RCC 7860 (cell line): ENCODE data around the gene RASL10A.

Experiments used
- DNase-seq: peaks from one replicate; pipeline ENCODE4 v3.0.0-alpha.2; 2015; ENCODE audit warnings: low spot score
- FAIRE-seq: peaks from 2 replicates; lab custom pipeline; 2012; peaks lifted over from hg19 to GRCh38; lab: Jason Lieb, UNC

RASL10A gene

GRCh38 chr22:29339381-29340235, 24.1 kb upstream of the RASL10A start:
- FAIRE-seq (no peak), DNase-seq (no peak)

- no peak for DNase-seq
- no peak for FAIRE-seq
Observed at GRCh38 chr22:29338398-29338797, 22.9 kb upstream of the RASL10A start.

DNA sequence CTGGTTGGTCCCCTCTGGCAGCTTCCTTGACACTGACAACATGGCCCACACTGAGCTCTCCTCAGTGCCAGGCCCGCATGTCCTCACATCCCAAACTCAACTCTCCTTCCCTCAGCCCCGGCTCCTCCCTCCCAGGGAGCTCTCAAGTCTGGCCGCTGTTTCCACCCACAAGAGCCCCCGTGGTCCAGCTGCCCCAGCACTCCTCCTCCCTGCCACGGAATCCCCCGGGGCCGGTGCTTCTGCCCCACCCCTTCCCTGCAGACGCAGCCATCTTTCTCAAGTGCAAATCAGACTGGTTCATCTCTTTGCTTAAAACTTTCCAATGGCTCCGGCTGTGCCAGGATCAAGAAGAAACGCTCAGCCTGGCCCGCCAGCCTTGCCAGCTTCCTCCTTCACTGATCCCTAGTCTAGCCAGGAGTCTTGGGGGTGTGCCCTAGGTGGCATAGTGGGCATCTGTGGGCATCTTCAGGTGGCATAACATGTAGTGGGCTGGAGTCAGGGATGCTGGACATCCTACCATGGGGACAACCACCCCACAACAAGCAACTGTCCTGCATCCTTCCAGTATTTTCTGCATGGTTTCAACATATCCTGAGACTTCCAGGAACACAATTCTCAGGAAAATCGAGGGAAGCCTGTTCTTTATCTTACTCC, 22.3 kb upstream of the RASL10A start:
- DNase-seq (no peak), FAIRE-seq (no peak)

DNA sequence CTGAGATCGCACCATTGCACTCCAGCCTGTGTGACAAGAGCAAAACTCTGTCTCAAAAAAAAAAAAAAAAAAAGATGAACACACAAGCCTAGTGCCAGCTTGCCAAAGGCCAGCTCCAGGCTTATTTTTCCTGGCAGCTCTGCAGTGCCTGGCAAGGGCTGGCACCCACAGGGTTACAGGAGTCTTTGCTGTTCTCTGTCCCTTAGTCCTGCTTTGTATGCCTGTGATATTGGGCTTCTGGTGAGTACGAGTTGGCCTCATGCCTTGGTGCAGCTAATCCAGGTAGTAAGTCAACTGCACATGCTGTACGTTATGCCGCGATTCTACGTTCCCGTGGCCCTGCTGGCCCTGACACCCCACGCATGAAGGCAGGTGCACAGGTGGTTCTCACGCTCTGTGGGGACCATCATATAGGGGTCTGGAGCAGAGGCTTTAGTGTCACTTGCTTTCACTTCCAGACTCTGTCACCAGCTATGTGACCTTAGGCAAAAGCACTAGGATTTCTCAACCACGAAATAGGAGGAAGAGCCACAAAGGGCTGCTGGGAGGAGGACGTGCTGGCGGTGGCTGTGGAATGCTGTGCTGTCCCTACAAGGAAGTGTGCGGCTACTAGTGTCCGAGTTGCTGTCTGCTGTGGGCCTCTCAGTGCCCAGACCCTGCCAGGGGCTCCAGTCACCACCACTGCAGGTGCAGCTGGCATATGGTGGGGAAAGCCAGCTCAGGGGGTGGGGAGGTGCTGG, 21.4 kb upstream of the RASL10A start:
- FAIRE-seq (no peak), DNase-seq (no peak)

DNA sequence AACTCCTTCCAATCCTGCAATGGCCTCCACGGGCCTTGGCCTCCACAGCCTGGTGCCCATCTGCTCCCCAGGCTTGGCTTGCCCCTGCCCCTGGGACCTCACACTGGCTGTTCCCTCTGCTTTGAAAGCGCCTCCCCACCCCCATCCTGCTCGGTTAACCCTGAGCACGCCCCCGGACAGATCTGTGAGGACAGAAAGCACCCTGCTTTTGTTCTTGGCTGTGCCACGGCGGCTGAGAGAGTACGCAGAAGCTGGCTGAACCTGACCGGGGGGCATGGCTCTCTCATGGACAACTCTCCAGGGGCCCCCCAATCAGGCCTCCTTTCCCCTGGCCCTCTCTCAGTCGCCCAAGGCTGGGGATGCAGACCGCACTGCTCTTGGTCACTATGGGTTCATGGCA, 20.2 kb upstream of the RASL10A start:
- DNase-seq (no peak), FAIRE-seq (no peak)

GRCh38 chr22:29334696-29335344, 19.3 kb upstream of the RASL10A start:
- no peak for FAIRE-seq
- no peak for DNase-seq

- FAIRE-seq = no peak
- no peak for DNase-seq
Observed at GRCh38 chr22:29334148-29334547, 18.7 kb upstream of the RASL10A start.

- FAIRE-seq = no peak
- DNase-seq = no peak
Observed at GRCh38 chr22:29332886-29333496, 17.5 kb upstream of the RASL10A start.

- DNase-seq (no peak), FAIRE-seq (no peak)
Observed at GRCh38 chr22:29331658-29332300, 16.3 kb upstream of the RASL10A start.

DNA sequence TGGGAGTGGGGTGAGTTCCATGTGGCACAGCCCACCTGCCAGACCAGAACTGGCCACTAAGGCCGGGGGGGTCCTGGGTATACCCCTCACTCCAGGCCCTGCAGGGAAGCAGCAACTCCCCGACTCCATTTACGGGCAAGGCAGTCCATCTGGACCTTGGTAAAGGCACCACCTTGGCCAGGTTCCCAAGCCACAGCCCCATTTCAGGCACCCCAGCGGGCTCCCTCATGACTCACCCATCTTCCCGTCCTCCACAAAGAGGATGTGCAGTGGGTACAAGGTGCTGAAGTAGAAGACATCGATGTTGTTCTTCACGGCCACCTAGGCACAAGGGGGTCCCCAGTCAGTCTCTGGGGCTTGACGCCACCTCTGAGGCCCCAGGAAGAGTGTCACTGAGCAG, 15.7 kb upstream of the RASL10A start:
- FAIRE-seq (no peak), DNase-seq (no peak)

- FAIRE-seq = no peak
Observed at GRCh38 chr22:29330753-29331152, 15.3 kb upstream of the RASL10A start.

GRCh38 chr22:29330291-29330690, 14.8 kb upstream of the RASL10A start:
- no peak for DNase-seq
- FAIRE-seq = no peak

More at GRCh38 chr22:29330753-29331152, 15.3 kb upstream of the RASL10A start:
- DNase-seq = no peak

DNA sequence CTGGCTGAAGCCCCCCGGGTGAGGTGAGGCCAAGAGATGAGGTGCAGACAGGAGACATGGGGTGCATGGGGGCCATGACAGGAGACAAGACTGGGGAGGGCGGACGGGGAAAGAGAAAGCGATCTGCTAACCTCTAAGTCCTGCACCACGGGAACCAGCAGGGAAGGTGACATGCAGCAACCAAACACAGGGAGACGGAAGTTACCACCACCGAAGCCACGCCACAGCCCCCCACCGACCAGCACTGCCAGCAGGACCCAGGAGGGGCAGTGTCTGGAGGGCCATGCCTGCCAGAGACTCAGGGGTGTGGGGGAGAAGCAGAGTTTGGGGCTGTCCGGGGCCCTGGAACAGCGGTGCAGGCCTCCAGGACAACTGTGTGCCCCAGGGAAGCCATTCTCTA, 14.1 kb upstream of the RASL10A start:
- FAIRE-seq = no peak

DNA sequence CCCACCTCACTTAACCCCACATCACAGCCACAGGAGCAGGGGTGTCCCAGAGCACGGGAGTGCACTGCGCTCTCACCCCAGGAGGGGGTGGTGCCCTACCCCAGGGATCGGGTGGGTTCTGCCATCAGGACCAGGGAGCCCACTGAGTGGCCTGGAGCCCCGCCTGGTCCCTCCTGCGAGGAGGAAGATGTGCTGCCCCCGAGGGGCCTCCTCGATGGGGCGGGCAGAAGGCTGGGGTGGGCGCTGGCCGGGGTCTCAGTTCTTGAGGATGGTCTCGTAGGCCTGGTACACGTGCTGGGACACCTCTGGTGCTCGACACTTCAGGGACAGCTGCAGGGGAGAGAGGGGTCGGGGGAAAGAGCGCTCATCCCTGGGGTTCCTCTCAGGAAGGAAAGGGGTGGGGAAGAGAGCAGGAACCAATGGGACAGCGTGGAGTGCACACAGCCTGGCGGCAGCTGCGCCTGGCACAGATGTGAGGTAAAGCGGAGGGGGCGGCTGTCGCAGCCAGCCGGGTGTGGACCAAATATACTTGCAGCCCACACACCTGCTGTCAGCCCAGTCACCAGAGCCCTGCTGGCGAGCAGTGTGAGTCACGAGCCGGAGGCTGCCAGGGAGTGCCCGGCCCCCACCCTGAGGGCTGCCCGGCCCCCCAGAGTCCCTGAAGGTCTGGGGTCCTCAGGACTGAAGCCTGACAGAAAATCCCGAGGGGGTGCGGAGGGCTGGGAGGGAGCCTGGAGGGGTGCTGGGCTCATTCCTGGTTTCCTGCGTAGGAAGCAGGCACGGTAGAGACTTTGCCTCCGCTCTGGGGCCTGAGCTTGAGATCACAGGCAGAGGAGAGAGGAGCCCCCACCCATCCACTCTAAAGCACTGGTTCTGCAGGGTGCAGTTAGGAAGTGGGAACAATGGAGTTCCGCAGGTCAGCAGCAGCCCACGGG, 13.3 kb upstream of the RASL10A start:
- no peak for FAIRE-seq
- no peak for DNase-seq

More for the DNA sequence above, 14.1 kb upstream of the RASL10A start:
- no peak for DNase-seq

GRCh38 chr22:29328055-29328454, 12.6 kb upstream of the RASL10A start:
- DNase-seq (no peak), FAIRE-seq (no peak)

DNA sequence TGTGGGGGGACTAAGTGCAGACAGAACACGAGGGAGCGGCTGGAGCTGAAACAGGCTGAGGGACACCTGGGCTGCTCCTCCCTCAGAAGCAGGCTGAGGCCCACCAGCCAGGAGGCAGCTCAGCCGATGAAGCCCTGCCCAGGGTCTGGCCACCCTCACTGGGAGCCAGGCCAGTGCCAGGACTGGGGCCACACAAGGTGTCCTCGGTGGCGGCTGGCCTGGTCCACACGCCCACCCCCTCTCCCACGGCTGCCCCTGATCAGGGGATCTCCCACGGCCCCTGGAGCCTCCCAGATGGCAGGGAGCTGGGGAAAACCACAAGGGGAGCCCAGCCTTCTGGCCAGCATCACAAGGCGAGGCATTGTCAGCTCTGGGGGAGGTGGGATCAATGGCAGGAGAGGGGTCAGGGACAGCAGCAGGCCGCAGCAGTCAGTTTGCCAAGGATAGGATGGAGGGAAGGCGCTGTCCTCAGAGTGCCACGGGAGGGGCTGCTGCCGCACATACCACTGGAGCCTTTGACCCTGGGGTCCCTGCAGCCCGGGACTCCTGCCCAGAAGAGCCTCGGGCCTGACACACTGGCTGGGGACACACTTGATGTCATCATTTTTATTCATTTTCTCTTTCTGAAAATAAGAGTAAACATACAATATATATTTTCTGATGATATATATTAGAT, 11.7 kb upstream of the RASL10A start:
- FAIRE-seq = no peak
- DNase-seq = no peak

DNA sequence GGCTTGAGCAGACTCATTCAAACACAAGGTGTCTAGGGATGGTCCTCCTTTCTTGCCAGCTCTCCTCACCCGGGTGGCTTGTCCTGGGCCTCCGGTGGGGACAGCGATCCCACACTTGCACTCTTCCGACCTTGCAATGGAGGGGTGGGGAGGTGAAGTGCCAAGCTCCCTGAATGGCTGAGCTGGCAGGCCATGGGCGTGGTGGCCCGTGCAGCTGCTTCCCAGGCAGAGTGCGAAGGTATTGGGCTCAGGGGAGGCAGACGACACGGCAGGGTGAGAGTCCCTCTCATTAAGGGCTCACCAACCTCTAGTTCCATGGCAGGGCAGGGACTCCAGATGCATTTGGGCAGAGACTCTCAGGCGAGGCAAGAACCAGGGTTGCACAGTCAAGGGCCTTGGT, 11.0 kb upstream of the RASL10A start:
- DNase-seq = no peak

DNA sequence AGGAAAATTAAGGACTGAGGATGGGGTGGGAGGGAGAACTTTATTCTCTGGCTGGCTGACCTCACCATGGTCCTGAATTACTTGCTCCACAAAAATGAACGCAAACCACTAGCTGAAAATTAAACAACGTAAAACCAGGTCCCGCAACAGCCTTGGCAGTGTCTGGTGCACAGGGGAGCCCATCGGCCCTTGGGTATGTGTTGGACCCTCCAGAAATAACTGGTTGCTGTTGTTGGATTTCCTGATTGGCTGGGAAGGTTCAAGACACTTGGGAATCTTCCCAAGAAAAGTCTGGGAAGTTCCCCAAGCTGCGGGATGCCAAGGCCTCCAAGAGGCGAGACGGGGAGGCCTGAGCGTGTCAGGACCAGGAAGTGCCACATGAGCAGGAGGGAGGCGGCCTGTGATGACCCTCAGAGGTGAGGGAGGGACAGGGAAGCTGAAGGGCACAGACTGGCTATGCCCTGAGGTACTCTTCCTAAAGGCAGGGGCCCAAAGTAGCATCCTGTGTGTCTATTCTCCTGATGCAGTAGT, 10.4 kb upstream of the RASL10A start:
- no peak for FAIRE-seq

More for the DNA sequence above, 11.0 kb upstream of the RASL10A start:
- no peak for FAIRE-seq

More for the DNA sequence above, 10.4 kb upstream of the RASL10A start:
- no peak for DNase-seq
